CD4-positive, alpha-beta T cell treated with Interleukin-12 subunit alpha and Interleukin-12 subunit beta, for 1 hour (primary cell): ENCODE measurements around the gene NUCB1.
A peak's percentile ranks its signal among the peaks of the same experiment; 100 is the strongest.
"Not testable (repeated sequence)": the region's sequence is repeated elsewhere in the genome, so short reads cannot be mapped to it uniquely, and the experiment has no call there.

ENCODE experiments used
- DNase-seq: peaks from one replicate; pipeline ENCODE4 v3.0.0-alpha.2; 2020

Gene NUCB1

GRCh38 chr19:48899781-48900476 lies at the start of gene NUCB1:
Gene NUCB1, plus strand, starts transcription at chr19:48900312. Its CDS starts 485 bp downstream, at chr19:48900797.
- peak; percentile 99 for DNase-seq

- no peak for DNase-seq
Measured at GRCh38 chr19:48852292-48852691, 47.8 kb upstream of the NUCB1 start.

GRCh38 chr19:48853483-48853882 lies 46.6 kb upstream of the NUCB1 start:
- DNase-seq, result no peak

GRCh38 chr19:48854103-48854502 lies 46.0 kb upstream of the NUCB1 start:
- no peak for DNase-seq

- no peak for DNase-seq
Measured at GRCh38 chr19:48856921-48857320, 43.2 kb upstream of the NUCB1 start.

GRCh38 chr19:48858984-48859710 lies 41.0 kb upstream of the NUCB1 start:
- DNase-seq, result peak; percentile 88

GRCh38 chr19:48859711-48860572 lies 40.2 kb upstream of the NUCB1 start:
- peak; percentile 30 for DNase-seq

- no peak for DNase-seq
Measured at GRCh38 chr19:48861313-48861712, 38.8 kb upstream of the NUCB1 start.

GRCh38 chr19:48862827-48863226 lies 37.3 kb upstream of the NUCB1 start:
- DNase-seq, result no peak

- no peak for DNase-seq
Measured at GRCh38 chr19:48866692-48867091, 33.4 kb upstream of the NUCB1 start.

GRCh38 chr19:48867123-48867745 lies 32.9 kb upstream of the NUCB1 start:
- no peak for DNase-seq

- DNase-seq, result no peak
Measured at GRCh38 chr19:48867746-48868113, 32.4 kb upstream of the NUCB1 start.

GRCh38 chr19:48868114-48868886 lies 31.8 kb upstream of the NUCB1 start, which contains the start of gene PLEKHA4:
Gene PLEKHA4, minus strand, starts transcription at chr19:48868617. Its CDS starts 997 bp downstream, at chr19:48867620.
- DNase-seq, result no peak

- DNase-seq, result no peak
Measured at GRCh38 chr19:48870048-48870447, 30.1 kb upstream of the NUCB1 start.

GRCh38 chr19:48871471-48872181 lies 28.5 kb upstream of the NUCB1 start:
- not testable (repeated sequence) for DNase-seq

- peak; percentile 100 for DNase-seq
Measured at GRCh38 chr19:48872182-48872883, 27.8 kb upstream of the NUCB1 start, which contains the start of gene PPP1R15A. Gene PPP1R15A, plus strand, starts transcription at chr19:48872421. Its CDS starts 813 bp downstream, at chr19:48873234.

GRCh38 chr19:48872884-48873475 lies 27.1 kb upstream of the NUCB1 start:
- peak; percentile 88 for DNase-seq

- DNase-seq, result peak; percentile 36
Measured at GRCh38 chr19:48873476-48874302, 26.4 kb upstream of the NUCB1 start.
